Sigmoid colon (tissue), 7 donors: ENCODE measurements around the gene PKDCC. TPM values are rescaled to one million over a fixed set of nuclear protein-coding genes. Genes with fewer than 3 reads are reported as not detected.
"Not testable (repeated sequence)": the region's sequence is repeated elsewhere in the genome, so short reads cannot be mapped to it uniquely, and the experiment has no call there.

Experiments used
- DNase-seq: peaks from one replicate; pipeline ENCODE4 v3.0.0-alpha.2; 2019
- H3K27ac ChIP-seq, 4 donors: fragments of 200-600 bp; sonication (generic); one replicate each; pipeline ENCODE4 v1.5.1; 2016 to 2019; ENCODE audit warnings: mild to moderate bottlenecking in 1 of 4
- H3K27me3 ChIP-seq, 3 donors: fragments of 200-600 bp; sonication (generic); one replicate each; pipeline ENCODE4 v1.5.1; 2019; ENCODE audit warnings: mild to moderate bottlenecking in 1 of 3
- H3K36me3 ChIP-seq, 4 donors: fragments of 200-600 bp; sonication (generic); one replicate each; pipeline ENCODE4 v1.5.1; 2016 to 2019
- H3K4me1 ChIP-seq, 4 donors: fragments of 200-600 bp; sonication (generic); one replicate each; pipeline ENCODE4 v1.5.1; 2017 to 2019
- H3K4me3 ChIP-seq, 4 donors: fragments of 200-600 bp; sonication (generic); one replicate each; pipeline ENCODE4 v1.5.1; 2017 to 2019; ENCODE audit warnings: mild to moderate bottlenecking in 2 of 4, moderate library complexity in 1 of 4
- H3K9me3 ChIP-seq, 4 donors: fragments of 200-600 bp in 3 of 4; sonication (generic) in 3 of 4; one replicate each; pipeline versions ENCODE4 v1.5.1 to v1.6.1; 2013 to 2019
- EP300 ChIP-seq, 4 donors: sonication (generic); formaldehyde crosslinking; IDR thresholded peaks; one replicate each; pipeline ENCODE4 v1.6.1; 2017; ENCODE audit warnings: antibody characterized with exemption in 4 of 4
- POLR2A ChIP-seq, 2 donors: fragments of 450-650 bp; IDR thresholded peaks; one replicate each; pipeline ENCODE4 v1.6.1; 2016; ENCODE audit warnings: antibody characterized with exemption in 2 of 2, mild to moderate bottlenecking in 2 of 2, moderate library complexity in 2 of 2
- POLR2AphosphoS5 ChIP-seq, 4 donors: sonication (generic); formaldehyde crosslinking; IDR thresholded peaks; one replicate each; pipeline ENCODE4 v1.6.1; 2017; ENCODE audit warnings: antibody characterized with exemption in 4 of 4
- WGBS, 2 donors: extraction: QIAGEN DNeasy Blood & Tissue Kit; methylation state at CpG; one replicate each; pipeline ENCODE4 v1.1.7; 2013; 5-methylcytosine and 5-hydroxymethylcytosine counted together
- intact Hi-C: fragments of 100-400 bp; cut with DNase I; formaldehyde crosslinking; loops from one replicate; pipeline ENCODE4 v1.15.1; 2023
- polyA plus RNA-seq, 3 donors: library from polyadenylated mRNA; stranded (reverse); fragments of 200-250 nt; gene quantifications; one replicate each; pipeline ENCODE4 v1.2.3, GENCODE V29; 2013
- total RNA-seq, 4 donors: library from RNA; depleted of rRNA; stranded (reverse); fragments of >200 nt; gene quantifications; one replicate each; pipeline ENCODE4 v1.1.0, GENCODE V29; 2016
- TF ChIP-seq, protein P1 (sequence below), 4 experiments: fragments of 450-650 bp in 3 of 4; fragments of 200-600 bp in 1 of 4; IDR thresholded peaks; one replicate each; pipeline ENCODE4 v1.5.1; 2016 to 2019; ENCODE audit warnings: antibody characterized with exemption in 4 of 4, mild to moderate bottlenecking in 3 of 4, moderate library complexity in 2 of 4
- donor health status: healthy with polysubstance abuse.
- donor health status: Bipolar disorder and iron deficiency.
- donor health status: healthy.

PKDCC gene
- total and polyA plus RNA-seq, 7 donors, result 13.9 to 106 (median 67.7) TPM

DNA sequence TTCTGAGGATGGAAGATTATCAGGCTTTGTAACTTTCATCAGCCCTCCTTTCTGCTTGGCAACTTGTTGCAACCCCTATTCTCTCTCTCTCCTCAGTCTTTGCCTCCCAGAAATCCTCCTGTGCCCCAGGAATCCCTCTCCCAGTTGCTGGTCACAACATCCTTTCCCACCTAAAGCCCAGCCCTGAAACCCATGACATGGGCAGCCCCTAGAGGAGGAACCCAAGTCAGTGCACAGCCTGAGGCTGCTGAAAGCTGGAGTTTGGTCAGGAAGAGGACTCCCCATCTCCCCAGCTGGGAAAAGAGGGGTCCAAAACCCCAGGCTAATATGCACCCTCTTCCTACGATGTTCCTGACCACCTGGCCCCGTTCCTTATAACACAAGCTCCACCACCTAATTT is 29.5 kb downstream of the PKDCC start:
- 82 to 92% methylated on average over 2 of the region's 2 CpGs for WGBS, 2 donors
- intact Hi-C loops, result no loop called here
- no peak overlapping the region for H3K27ac ChIP-seq
- TF ChIP-seq, protein P1, sequence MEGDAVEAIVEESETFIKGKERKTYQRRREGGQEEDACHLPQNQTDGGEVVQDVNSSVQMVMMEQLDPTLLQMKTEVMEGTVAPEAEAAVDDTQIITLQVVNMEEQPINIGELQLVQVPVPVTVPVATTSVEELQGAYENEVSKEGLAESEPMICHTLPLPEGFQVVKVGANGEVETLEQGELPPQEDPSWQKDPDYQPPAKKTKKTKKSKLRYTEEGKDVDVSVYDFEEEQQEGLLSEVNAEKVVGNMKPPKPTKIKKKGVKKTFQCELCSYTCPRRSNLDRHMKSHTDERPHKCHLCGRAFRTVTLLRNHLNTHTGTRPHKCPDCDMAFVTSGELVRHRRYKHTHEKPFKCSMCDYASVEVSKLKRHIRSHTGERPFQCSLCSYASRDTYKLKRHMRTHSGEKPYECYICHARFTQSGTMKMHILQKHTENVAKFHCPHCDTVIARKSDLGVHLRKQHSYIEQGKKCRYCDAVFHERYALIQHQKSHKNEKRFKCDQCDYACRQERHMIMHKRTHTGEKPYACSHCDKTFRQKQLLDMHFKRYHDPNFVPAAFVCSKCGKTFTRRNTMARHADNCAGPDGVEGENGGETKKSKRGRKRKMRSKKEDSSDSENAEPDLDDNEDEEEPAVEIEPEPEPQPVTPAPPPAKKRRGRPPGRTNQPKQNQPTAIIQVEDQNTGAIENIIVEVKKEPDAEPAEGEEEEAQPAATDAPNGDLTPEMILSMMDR (IDR thresholded peaks at IDR 0.05), result peak in 1 of 4 experiments; percentile 29
- TF ChIP-seq POLR2AphosphoS5 (IDR thresholded peaks at IDR 0.05) (no peak), EP300 (IDR thresholded peaks at IDR 0.05) (no peak)
- DNase-seq, result no peak
- peaks cover 0 to 19% (median 10%) of the 10 kb centered on the region in 4 donors for H3K4me1 ChIP-seq
- no peaks in the 10 kb centered on the region for H3K27me3 ChIP-seq
- no peaks in the 10 kb centered on the region for H3K9me3 ChIP-seq
- no peaks in the 10 kb centered on the region for H3K36me3 ChIP-seq
- H3K4me3 ChIP-seq, result no peak overlapping the region

DNA sequence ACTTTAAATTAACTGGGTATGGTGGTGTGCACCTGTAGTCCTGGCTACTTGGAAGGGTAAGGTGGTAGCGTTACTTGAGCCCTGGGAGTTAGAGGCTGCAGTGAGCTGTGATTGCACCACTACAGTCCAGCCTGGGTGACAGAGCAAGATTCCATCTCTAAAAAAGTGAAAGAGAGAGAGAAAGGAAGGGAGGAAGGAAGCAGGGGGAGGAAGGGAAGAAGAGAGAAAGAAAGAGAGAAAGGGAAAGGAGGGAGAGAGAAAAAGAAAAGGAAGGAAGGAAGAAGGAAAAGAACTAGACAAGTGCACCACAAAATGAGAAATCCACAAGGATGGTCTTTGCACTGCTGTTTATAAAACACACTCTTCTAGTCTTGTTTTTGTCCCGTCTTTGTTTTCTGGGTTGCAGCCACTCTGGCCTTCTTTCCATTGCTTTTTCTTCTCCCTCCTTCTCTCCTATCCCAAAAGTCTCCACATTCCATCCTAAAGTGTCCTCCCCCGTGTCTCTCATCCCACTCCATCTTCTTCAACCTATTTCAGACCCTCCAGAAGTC is 32.0 kb downstream of the PKDCC start:
- no peaks in the 10 kb centered on the region for H3K9me3 ChIP-seq
- peaks cover 0 to 13% (median 12%) of the 10 kb centered on the region in 4 donors for H3K4me1 ChIP-seq
- WGBS, 2 donors, result 86 to 93% methylated on average over 3 of the region's 3 CpGs
- H3K27ac ChIP-seq, result no peak overlapping the region
- TF ChIP-seq EP300 (IDR thresholded peaks at IDR 0.05), result no peak
- TF ChIP-seq, protein P1 (IDR thresholded peaks at IDR 0.05), result no peak
- intact Hi-C loops, result no loop called here
- no peaks in the 10 kb centered on the region for H3K36me3 ChIP-seq
- no peak overlapping the region for H3K4me3 ChIP-seq
- no peak for DNase-seq
- H3K27me3 ChIP-seq, result no peaks in the 10 kb centered on the region

DNA sequence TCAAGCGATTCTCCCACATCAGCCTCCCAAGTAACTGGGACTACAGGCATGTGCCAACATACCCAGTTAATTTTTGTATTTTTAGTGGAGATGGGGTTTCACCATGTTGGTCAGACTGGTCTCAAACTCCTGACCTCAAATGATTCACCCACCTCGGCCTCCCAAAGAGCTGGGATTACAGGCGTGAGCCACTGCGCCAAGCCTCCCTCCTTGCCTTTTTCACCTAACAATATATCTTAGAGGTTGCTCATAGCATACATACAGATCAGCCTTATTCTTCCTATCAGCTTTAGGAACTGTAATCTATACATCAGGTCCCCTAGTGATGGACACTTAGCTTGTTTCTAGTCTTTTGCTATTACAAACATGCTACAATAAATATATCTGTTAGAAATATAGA is 33.3 kb downstream of the PKDCC start:
- H3K4me1 ChIP-seq, result peaks cover 0 to 26% (median 21%) of the 10 kb centered on the region in 4 donors
- WGBS, 2 donors, result 97 to 98% methylated on average over 4 of the region's 4 CpGs

DNA sequence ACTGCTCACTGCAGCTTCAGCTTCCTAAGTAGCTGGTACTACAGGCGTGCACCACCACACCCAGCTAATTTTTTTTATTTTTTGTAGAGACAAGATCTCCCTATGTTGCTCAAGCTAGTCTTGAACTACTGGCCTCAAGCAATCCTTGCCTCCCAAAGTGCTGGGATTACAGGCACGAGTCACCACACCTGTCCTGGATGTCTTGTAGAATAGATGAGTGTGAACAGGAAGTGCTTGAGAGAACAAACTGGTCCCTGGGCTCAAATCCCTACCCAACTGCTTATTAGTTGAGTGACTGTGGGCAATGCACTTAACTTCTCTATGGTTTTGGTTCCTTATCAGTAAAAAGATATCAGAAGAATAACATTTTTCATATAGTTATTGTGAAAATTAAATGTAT is 34.2 kb downstream of the PKDCC start:
- Histone ChIP-seq H3K4me3 (no peak overlapping the region), H3K27me3 (no peaks in the 10 kb centered on the region), H3K4me1 (peaks cover 0 to 29% (median 27%) of the 10 kb centered on the region in 4 donors), H3K36me3 (no peaks in the 10 kb centered on the region), H3K9me3 (no peaks in the 10 kb centered on the region), H3K27ac (no peak overlapping the region)
- no peak for TF ChIP-seq EP300 (IDR thresholded peaks at IDR 0.05)
- TF ChIP-seq POLR2AphosphoS5 (IDR thresholded peaks at IDR 0.05), result no peak
- TF ChIP-seq, protein P1 (IDR thresholded peaks at IDR 0.05), result no peak
- TF ChIP-seq POLR2A (IDR thresholded peaks at IDR 0.05), result no peak
- DNase-seq, result no peak
- 91 to 95% methylated on average over 2 of the region's 2 CpGs for WGBS, 2 donors
- intact Hi-C loops, result no loop called here

More for the DNA sequence above, 33.3 kb downstream of the PKDCC start:
- H3K9me3 ChIP-seq, DNase-seq, H3K27me3 ChIP-seq, intact Hi-C loops, H3K36me3 ChIP-seq, H3K27ac ChIP-seq, H3K4me3 ChIP-seq: not testable (repeated sequence)

DNA sequence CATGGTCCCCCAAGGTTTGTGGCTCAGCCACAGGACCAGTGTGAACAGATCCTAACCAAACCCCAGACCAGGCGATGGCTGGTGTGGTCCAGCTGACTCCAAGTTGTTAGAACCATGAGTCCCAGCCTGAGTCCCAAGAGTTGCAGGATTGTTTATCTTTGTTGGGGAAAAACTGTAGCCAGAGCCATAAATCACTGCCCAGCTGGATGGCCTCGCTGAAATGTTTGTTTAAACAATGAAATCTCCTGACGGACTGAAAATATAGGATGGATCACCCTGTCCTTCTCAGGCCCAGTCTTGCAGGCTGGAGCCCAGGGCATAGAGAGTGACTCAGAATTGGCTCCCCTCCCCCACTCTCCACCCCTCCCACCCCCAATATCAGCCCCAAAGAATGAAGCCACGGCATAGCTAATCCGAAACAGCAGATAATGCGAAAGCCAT is 36.4 kb downstream of the PKDCC start:
- DNase-seq, result peak; percentile 84
- Histone ChIP-seq H3K4me1 (peaks cover 0 to 29% (median 27%) of the 10 kb centered on the region in 4 donors), H3K9me3 (no peaks in the 10 kb centered on the region), H3K4me3 (no peak overlapping the region), H3K27ac (peak overlapping the region; percentile 52 to 68 (median 66)), H3K27me3 (no peaks in the 10 kb centered on the region), H3K36me3 (no peaks in the 10 kb centered on the region)
- 44 to 63% methylated on average over 6 of the region's 6 CpGs for WGBS, 2 donors
- TF ChIP-seq, protein P1 (IDR thresholded peaks at IDR 0.05), result no peak
- TF ChIP-seq POLR2A (IDR thresholded peaks at IDR 0.05) (no peak), EP300 (IDR thresholded peaks at IDR 0.05) (peak in 3 of 4 donors; percentile 50 to 64 (median 54)), POLR2AphosphoS5 (IDR thresholded peaks at IDR 0.05) (peak; percentile 60 to 85 (median 82))
- intact Hi-C loops, result loop anchor here (2.0 kb wide), 1 partner anchor 37 kb away; no protein-coding TSS in a partner anchor

DNA sequence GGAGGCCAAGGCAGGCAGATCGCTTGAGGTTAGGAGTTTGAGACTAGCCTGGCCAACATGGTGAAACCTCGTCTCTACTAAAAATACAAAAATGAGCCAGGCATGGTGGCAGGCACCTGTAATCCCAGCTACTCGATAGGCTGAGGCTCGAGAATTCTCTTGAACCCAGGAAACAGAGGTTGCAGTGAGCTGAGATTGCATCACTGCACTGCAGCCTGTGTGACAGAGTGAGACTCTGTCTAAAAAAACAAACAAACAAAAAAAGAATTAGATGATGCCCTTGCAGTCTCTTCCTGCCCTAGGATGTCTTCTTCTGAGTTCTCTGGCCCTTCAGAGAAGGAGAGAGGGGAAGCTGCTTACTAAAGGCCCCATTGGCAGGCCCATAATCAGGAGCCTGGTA is 37.2 kb downstream of the PKDCC start:
- intact Hi-C loops, result loop anchor here (2.0 to 5.0 kb wide), 2 partner anchors 38 to 233 kb away; no protein-coding TSS in a partner anchor
- 87 to 91% methylated on average over 4 of the region's 4 CpGs for WGBS, 2 donors
- peak overlapping the region; percentile 52 to 68 (median 66) for H3K27ac ChIP-seq
- DNase-seq, H3K27me3 ChIP-seq, H3K9me3 ChIP-seq, H3K36me3 ChIP-seq, H3K4me3 ChIP-seq: not testable (repeated sequence)
- peaks cover 0 to 29% (median 27%) of the 10 kb centered on the region in 4 donors for H3K4me1 ChIP-seq
